PC-9 (cell line): ENCODE measurements around the gene PNMA8B. TPM values are rescaled to one million over a fixed set of nuclear protein-coding genes. Genes with fewer than 3 reads are reported as not detected.

Experiments used
- BruUV-seq: library from RNA; stranded (reverse); fragments of 400-500 nt; replicated peaks from 2 replicates; lab custom pipeline; 2021; lab: Mats Ljungman, UMichigan
- CTCF ChIA-PET: fragments of 300-600 bp; sonication (Branson Sonifier 250); formaldehyde crosslinking; loops from one replicate; lab custom pipeline; 2022; ENCODE audit warnings: antibody characterized with exemption; lab: Charles Lee
- POLR2A ChIA-PET: fragments of 300-600 bp; sonication (Branson Sonifier 250); formaldehyde crosslinking; loops from one replicate; lab custom pipeline; 2022; ENCODE audit warnings: antibody characterized with exemption; ENCODE audit not compliant: unreplicated experiment; lab: Charles Lee
- DNase-seq, 2 experiments: peaks; one replicate each; pipeline versions ENCODE4 v3.0.0 to v3.0.0-alpha.2; 2015 to 2022; ENCODE audit warnings: mixed read lengths in 1 of 2
- H2AFZ ChIP-seq: fragments of 200-600 bp; sonication (generic); 2 replicates; pipeline ENCODE4 v1.8.1; 2017; ENCODE audit warnings: antibody characterized with exemption
- H3F3A ChIP-seq: fragments of 200-600 bp; sonication (generic); 2 replicates; pipeline ENCODE4 v1.8.1; 2017; ENCODE audit warnings: antibody characterized with exemption, mild to moderate bottlenecking, low read depth; ENCODE audit not compliant: insufficient read depth
- H3K27ac ChIP-seq: fragments of 200-600 bp; sonication (generic); 2 replicates; pipeline ENCODE4 v1.6.1; 2016; ENCODE audit warnings: mixed run types
- H3K27me3 ChIP-seq: fragments of 200-600 bp; sonication (generic); 2 replicates; pipeline ENCODE4 v1.6.1; 2016; ENCODE audit warnings: low read depth, mixed run types; ENCODE audit not compliant: insufficient read depth
- H3K36me3 ChIP-seq: fragments of 200-600 bp; sonication (generic); 2 replicates; pipeline ENCODE4 v1.6.1; 2016; ENCODE audit warnings: low read depth, mixed run types
- H3K4me1 ChIP-seq: fragments of 200-600 bp; sonication (generic); replicated peaks from 2 replicates; pipeline ENCODE4 v1.6.1; 2016; ENCODE audit warnings: mixed run types; ENCODE audit not compliant: insufficient read depth
- H3K4me2 ChIP-seq: fragments of 200-600 bp; sonication (generic); 2 replicates; pipeline ENCODE4 v1.6.1; 2017; ENCODE audit warnings: mixed run types
- H3K4me3 ChIP-seq: fragments of 200-600 bp; sonication (generic); 2 replicates; pipeline ENCODE4 v1.6.1; 2016; ENCODE audit warnings: mixed run types
- H3K79me2 ChIP-seq: fragments of 200-600 bp; sonication (generic); 2 replicates; pipeline ENCODE4 v1.6.1; 2017; ENCODE audit warnings: low read depth, mixed run types
- H3K9me2 ChIP-seq: fragments of 200-600 bp; sonication (generic); 2 replicates; pipeline ENCODE4 v1.8.1; 2017; ENCODE audit warnings: mild to moderate bottlenecking; ENCODE audit not compliant: insufficient read depth
- H3K9me3 ChIP-seq: fragments of 200-600 bp; sonication (generic); 2 replicates; pipeline ENCODE4 v1.8.1; 2016; ENCODE audit warnings: low read depth; ENCODE audit not compliant: insufficient read depth
- H4K20me1 ChIP-seq: fragments of 200-600 bp; sonication (generic); 2 replicates; pipeline ENCODE4 v1.8.1; 2017; ENCODE audit not compliant: insufficient read depth
- CTCF ChIP-seq: fragments of 200-600 bp; sonication (generic); conservative IDR thresholded peaks from 2 replicates; pipeline ENCODE4 v1.6.1; 2017; ENCODE audit warnings: mixed run types, antibody characterized with exemption, mild to moderate bottlenecking, moderate library complexity
- EZH2 ChIP-seq: fragments of 200-600 bp; sonication (generic); IDR thresholded peaks from 2 replicates; pipeline ENCODE4 v1.8.0; 2017; ENCODE audit warnings: antibody characterized with exemption, low read depth
- intact Hi-C: fragments of 100-400 bp; cut with micrococcal nuclease; formaldehyde crosslinking; loops from one replicate; pipeline ENCODE4 v1.10.0; 2022; ENCODE audit not compliant: unreplicated experiment
- total RNA-seq: library from RNA; stranded (reverse); gene quantifications from 2 replicates; pipeline ENCODE4 v1.2.3, GENCODE V29; 2021

The PNMA8B gene
- total RNA-seq, 1 experiment from 2014 or later, result not detected

GRCh38 chr19:46533078-46533620 lies 37.5 kb upstream of the PNMA8B start:
- CTCF ChIA-PET, result no interaction called here

GRCh38 chr19:46530636-46531035 lies 35.0 kb upstream of the PNMA8B start:
- Histone ChIP-seq H4K20me1 (no peaks in the 10 kb centered on the region), H3K79me2 (no peaks in the 10 kb centered on the region), H3K9me2 (no peaks in the 10 kb centered on the region), H3K9me3 (no peaks in the 10 kb centered on the region), H3K4me3 (no peak overlapping the region), H3K27me3 (peaks cover 11% of the 10 kb centered on the region), H3K4me2 (0 out of 2 replicates have a peak overlapping the region, but pooled peaks have one; percentile 1), H3F3A (peaks cover 5% of the 10 kb centered on the region; the same call in 1 of the 2 replicates), H3K4me1 (peaks cover 8% of the 10 kb centered on the region; the same call in 1 of the 2 replicates), H3K36me3 (no peaks in the 10 kb centered on the region), H2AFZ (no peak overlapping the region), H3K27ac (no peak overlapping the region)
- intact Hi-C loops, result no loop called here
- TF ChIP-seq CTCF (no peak), EZH2 (no peak)
- ChIA-PET CTCF (interaction anchor here (0.6 to 2.1 kb wide), 2 partner anchors 31 to 131 kb away, joined by 3 to 7 read pairs; partner anchors contain the start of gene DACT3), POLR2A (interaction anchor here (0.7 kb wide), 1 partner anchor 81 kb away, joined by 3 read pairs; no protein-coding TSS in a partner anchor)
- no peak for DNase-seq
- BruUV-seq, result no TSS peak

More at GRCh38 chr19:46533078-46533620, 37.5 kb upstream of the PNMA8B start:
- Histone ChIP-seq H4K20me1 (no peaks in the 10 kb centered on the region), H3K4me1 (peaks cover 8% of the 10 kb centered on the region; the same call in 1 of the 2 replicates), H3K27ac (no peak overlapping the region), H3K36me3 (no peaks in the 10 kb centered on the region), H3K9me2 (no peaks in the 10 kb centered on the region), H3K9me3 (no peaks in the 10 kb centered on the region), H3K79me2 (no peaks in the 10 kb centered on the region), H3K27me3 (peaks cover 14% of the 10 kb centered on the region), H3K4me2 (no peak overlapping the region), H3F3A (peaks cover 5% of the 10 kb centered on the region; the same call in 1 of the 2 replicates), H2AFZ (no peak overlapping the region), H3K4me3 (no peak overlapping the region)
- no peak for TF ChIP-seq CTCF
- no peak for TF ChIP-seq EZH2
- intact Hi-C loops, result no loop called here
- DNase-seq, result no peak
- BruUV-seq, result no TSS peak
- POLR2A ChIA-PET, result no interaction called here

- no peaks in the 10 kb centered on the region for H3K9me2 ChIP-seq
- DNase-seq, result peak; percentile 42 to 64
Measured at GRCh38 chr19:46529622-46530451, 34.2 kb upstream of the PNMA8B start.

More at GRCh38 chr19:46529622-46530451, 34.2 kb upstream of the PNMA8B start:
- TF ChIP-seq CTCF (peak; percentile 98), EZH2 (no peak)
- CTCF ChIA-PET, result interaction anchor here (0.5 to 2.1 kb wide), 3 partner anchors 132 to 311 kb away, joined by 3 to 11 read pairs (median 7); partner anchors contain the start of gene DACT3
- intact Hi-C loops, result loop anchor here (1.0 to 5.0 kb wide), 2 partner anchors 132 to 222 kb away; no protein-coding TSS in a partner anchor
- Histone ChIP-seq H3F3A (peaks cover 5% of the 10 kb centered on the region; the same call in 1 of the 2 replicates), H3K4me1 (peaks cover 8% of the 10 kb centered on the region; the same call in 1 of the 2 replicates), H3K36me3 (no peaks in the 10 kb centered on the region), H3K4me2 (0 out of 2 replicates have a peak overlapping the region, but pooled peaks have one; percentile 1), H2AFZ (no peak overlapping the region), H3K4me3 (no peak overlapping the region), H3K27ac (no peak overlapping the region), H3K79me2 (no peaks in the 10 kb centered on the region), H3K27me3 (0 out of 2 replicates have a peak, but pooled peaks cover 4% of the 10 kb centered on the region), H4K20me1 (no peaks in the 10 kb centered on the region), H3K9me3 (no peaks in the 10 kb centered on the region)
- BruUV-seq, result no TSS peak
- POLR2A ChIA-PET, result interaction anchor here (0.7 kb wide), 1 partner anchor 82 kb away, joined by 3 read pairs; no protein-coding TSS in a partner anchor
